Osteoblast (primary cell): ENCODE data around the gene CDR2L. TPM values are rescaled to one million over a fixed set of nuclear protein-coding genes. Genes with fewer than 3 reads are reported as not detected.
"Not testable (repeated sequence)": the region's sequence is repeated elsewhere in the genome, so short reads cannot be mapped to it uniquely, and the experiment has no call there.

Experiments
- DNase-seq: peaks from one replicate; pipeline ENCODE4 v3.0.0; 2011; ENCODE audit warnings: low spot score, mixed read lengths; ENCODE audit not compliant: insufficient read length; ENCODE audit errors: missing footprints
- H2AFZ ChIP-seq: 2 replicates; pipeline ENCODE4 v1.6.0; 2011; ENCODE audit warnings: mild to moderate bottlenecking, low read length
- H3K27ac ChIP-seq: 2 replicates; pipeline ENCODE4 v1.5.1; 2011; ENCODE audit warnings: mild to moderate bottlenecking, low read depth, low read length, moderate library complexity
- H3K27me3 ChIP-seq: 2 replicates; pipeline ENCODE4 v1.6.0; 2012; ENCODE audit warnings: mild to moderate bottlenecking, control low read depth, inconsistent platforms, low read length, moderate library complexity; ENCODE audit not compliant: insufficient read depth
- H3K36me3 ChIP-seq: 2 replicates; pipeline ENCODE4 v1.5.1; 2011; ENCODE audit warnings: mild to moderate bottlenecking, low read length, control low read depth, moderate library complexity; ENCODE audit not compliant: insufficient read depth
- H3K4me1 ChIP-seq: 2 replicates; pipeline ENCODE4 v1.5.1; 2011; ENCODE audit warnings: mild to moderate bottlenecking, low read length, control low read depth, moderate library complexity; ENCODE audit not compliant: insufficient read depth
- H3K4me2 ChIP-seq: 2 replicates; pipeline ENCODE4 v1.6.0; 2011; ENCODE audit warnings: mild to moderate bottlenecking, low read length; ENCODE audit not compliant: insufficient read depth
- H3K4me3 ChIP-seq: fragments of 200-600 bp; sonication (generic); 3 replicates; pipeline ENCODE4 v1.5.1; 2012; ENCODE audit warnings: mild to moderate bottlenecking, low read length, inconsistent platforms; ENCODE audit not compliant: insufficient read depth
- H3K79me2 ChIP-seq: 2 replicates; pipeline ENCODE4 v1.6.0; 2012; ENCODE audit warnings: mild to moderate bottlenecking, low read length, control low read depth, inconsistent platforms; ENCODE audit not compliant: insufficient read depth
- H3K9me3 ChIP-seq: 2 replicates; pipeline ENCODE4 v1.5.1; 2011; ENCODE audit warnings: low read depth, low read length, control low read depth
- H4K20me1 ChIP-seq: 2 replicates; pipeline ENCODE4 v1.6.0; 2012; ENCODE audit warnings: mild to moderate bottlenecking, low read length, control low read depth; ENCODE audit not compliant: insufficient read depth
- CTCF ChIP-seq: IDR thresholded peaks from 2 replicates; pipeline ENCODE4 v1.5.1; 2011; ENCODE audit warnings: mild to moderate bottlenecking, low read depth, low read length, moderate library complexity; ENCODE audit errors: extremely low read depth
- total RNA-seq: library from RNA; depleted of rRNA; stranded (reverse); fragments of >200 nt; gene quantifications from 2 replicates; pipeline ENCODE4 v1.2.3, GENCODE V29; 2012

The CDR2L gene
- total RNA-seq, 1 donor, result 16.6 TPM

GRCh38 chr17:75044716-75045115, 57.3 kb downstream of the CDR2L start:
- Histone ChIP-seq H3K4me1 (peaks cover 18% of the 10 kb centered on the region), H3K4me3 (no peak overlapping the region), H3K4me2 (no peak overlapping the region), H4K20me1 (peaks cover 3% of the 10 kb centered on the region), H3K27me3 (no peaks in the 10 kb centered on the region), H3K9me3 (no peaks in the 10 kb centered on the region), H3K36me3 (peaks cover 37% of the 10 kb centered on the region), H3K79me2 (peaks cover 55% of the 10 kb centered on the region), H3K27ac (no peak overlapping the region), H2AFZ (no peak overlapping the region)
- no peak for DNase-seq
- no peak for TF ChIP-seq CTCF

- peak overlapping the region; percentile 100 for H3K4me3 ChIP-seq
- not testable (repeated sequence) for H4K20me1 ChIP-seq, H3K9me3 ChIP-seq, H3K27me3 ChIP-seq, DNase-seq
- peak overlapping the region; percentile 97 for H2AFZ ChIP-seq
- peaks cover 56% of the 10 kb centered on the region for H3K79me2 ChIP-seq
- H3K4me2 ChIP-seq, result peak overlapping the region; percentile 84
- H3K36me3 ChIP-seq, result peaks cover 29% of the 10 kb centered on the region
- H3K4me1 ChIP-seq, result peaks cover 18% of the 10 kb centered on the region
- peak overlapping the region; percentile 95 for H3K27ac ChIP-seq
These were observed 58.5 kb downstream of the CDR2L start for GRCh38 chr17:75045946-75046406.

- H3K4me1 ChIP-seq, result peaks cover 18% of the 10 kb centered on the region
- H3K4me3 ChIP-seq, result peak within 1 kb of the TSS; percentile 100
- DNase-seq, result peak; percentile 99
- no peaks in the 10 kb centered on the region for H3K27me3 ChIP-seq
- TF ChIP-seq CTCF, result no peak
- peaks cover 25% of the 10 kb centered on the region for H3K36me3 ChIP-seq
- H3K4me2 ChIP-seq, result peak within 1 kb of the TSS; percentile 88
- H4K20me1 ChIP-seq, result peaks cover 3% of the 10 kb centered on the region
- peak within 1 kb of the TSS; percentile 97 for H2AFZ ChIP-seq
- peaks cover 56% of the 10 kb centered on the region for H3K79me2 ChIP-seq
- H3K9me3 ChIP-seq, result no peaks in the 10 kb centered on the region
- H3K27ac ChIP-seq, result peak within 1 kb of the TSS; percentile 95
These were observed 59.2 kb downstream of the CDR2L start, which contains the start of the genes ATP5PD and KCTD2 for GRCh38 chr17:75046407-75047289. Gene ATP5PD (minus strand): TSS chr17:75046969. CDS start chr17:75042650, 4,319 bp downstream. Gene KCTD2 (plus strand): TSS chr17:75047225. CDS start chr17:75047251, 26 bp downstream.

- H4K20me1 ChIP-seq, result peaks cover 3% of the 10 kb centered on the region
- peak; percentile 77 for DNase-seq
- H3K27me3 ChIP-seq, result no peaks in the 10 kb centered on the region
- TF ChIP-seq CTCF, result no peak
- peaks cover 51% of the 10 kb centered on the region for H3K79me2 ChIP-seq
- peak overlapping the region; percentile 53 for H3K27ac ChIP-seq
- peak overlapping the region; percentile 88 for H3K4me2 ChIP-seq
- no peaks in the 10 kb centered on the region for H3K9me3 ChIP-seq
- no peak overlapping the region for H2AFZ ChIP-seq
- peaks cover 18% of the 10 kb centered on the region for H3K4me1 ChIP-seq
- H3K4me3 ChIP-seq, result peak overlapping the region; percentile 100
- peaks cover 19% of the 10 kb centered on the region for H3K36me3 ChIP-seq
These were observed 60.1 kb downstream of the CDR2L start for GRCh38 chr17:75047398-75048098.
